GM12892 (cell line): Measurements from ENCODE around the gene NETO1.

Experiments used
- DNase-seq: peaks from one replicate; pipeline ENCODE4 v3.0.0; 2011; ENCODE audit not compliant: insufficient read length
- FAIRE-seq: peaks from 2 replicates; lab custom pipeline; 2011; peaks lifted over from hg19 to GRCh38; lab: Jason Lieb, UNC
- POLR2A ChIP-seq: IDR thresholded peaks from 2 replicates; pipeline ENCODE4 v1.6.1; 2011; ENCODE audit warnings: low read depth, low read length, control low read depth
- POLR2AphosphoS5 ChIP-seq: IDR thresholded peaks from 2 replicates; pipeline ENCODE4 v1.6.1; 2011; ENCODE audit warnings: low read depth, low read length, control low read depth
- TAF1 ChIP-seq: IDR thresholded peaks from 2 replicates; pipeline ENCODE4 v1.6.1; 2011; ENCODE audit warnings: low read depth, mild to moderate bottlenecking, control low read depth, low read length, borderline replicate concordance

The NETO1 gene

GRCh38 chr18:72868585-72869225 lies 918 bp upstream of the NETO1 start:
- DNase-seq (peak; percentile 13), FAIRE-seq (no peak)
- TF ChIP-seq POLR2A (no peak), TAF1 (no peak), POLR2AphosphoS5 (no peak)

DNA sequence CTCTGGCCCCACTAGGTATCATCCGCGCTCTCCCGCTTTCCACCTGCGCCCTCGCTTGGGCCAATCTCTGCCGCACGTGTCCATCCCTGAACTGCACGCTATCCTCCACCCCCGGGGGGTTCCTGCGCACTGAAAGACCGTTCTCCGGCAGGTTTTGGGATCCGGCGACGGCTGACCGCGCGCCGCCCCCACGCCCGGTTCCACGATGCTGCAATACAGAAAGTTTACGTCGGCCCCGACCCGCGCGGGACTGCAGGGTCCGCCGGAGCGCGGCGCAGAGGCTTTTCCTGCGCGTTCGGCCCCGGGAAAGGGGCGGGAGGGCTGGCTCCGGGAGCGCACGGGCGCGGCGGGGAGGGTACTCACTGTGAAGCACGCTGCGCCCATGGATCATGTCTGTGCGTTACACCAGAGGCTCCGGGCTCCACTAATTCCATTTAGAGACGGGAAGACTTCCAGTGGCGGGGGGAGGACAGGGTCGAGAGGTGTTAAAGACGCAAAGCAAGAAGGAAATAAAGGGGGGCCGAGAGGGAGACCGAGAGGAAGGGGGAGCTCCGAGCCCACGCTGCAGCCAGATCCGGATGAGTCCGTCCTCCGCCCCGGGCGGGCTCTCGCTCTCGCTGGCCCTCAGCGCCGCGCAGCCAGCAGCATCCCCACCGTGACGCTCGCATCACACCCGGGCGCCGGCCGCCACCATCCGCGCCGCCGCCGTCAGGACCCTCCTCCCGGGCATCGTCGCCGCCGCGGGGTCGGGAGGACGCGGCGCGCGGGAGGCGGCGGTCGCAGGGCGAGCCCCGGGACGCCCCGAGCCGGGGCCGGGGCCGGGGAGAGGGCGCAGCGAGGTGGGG lies 664 bp downstream of the NETO1 start:
- TF ChIP-seq POLR2A (no peak), TAF1 (no peak), POLR2AphosphoS5 (no peak)
- FAIRE-seq (no peak), DNase-seq (peak; percentile 13)

GRCh38 chr18:72866442-72866900 lies 1.3 kb downstream of the NETO1 start:
- DNase-seq (peak; percentile 3), FAIRE-seq (no peak)
- TF ChIP-seq POLR2A (no peak), TAF1 (no peak), POLR2AphosphoS5 (no peak)

- FAIRE-seq: no peak
- no peak for DNase-seq
These were observed 4.0 kb downstream of the NETO1 start for GRCh38 chr18:72863754-72864153.

GRCh38 chr18:72859088-72859487 lies 8.7 kb downstream of the NETO1 start:
- TF ChIP-seq POLR2A (no peak), POLR2AphosphoS5 (no peak), TAF1 (no peak)
- no peak for FAIRE-seq
- DNase-seq: no peak

More at GRCh38 chr18:72863754-72864153, 4.0 kb downstream of the NETO1 start:
- TF ChIP-seq POLR2AphosphoS5 (no peak), TAF1 (no peak), POLR2A (no peak)

DNA sequence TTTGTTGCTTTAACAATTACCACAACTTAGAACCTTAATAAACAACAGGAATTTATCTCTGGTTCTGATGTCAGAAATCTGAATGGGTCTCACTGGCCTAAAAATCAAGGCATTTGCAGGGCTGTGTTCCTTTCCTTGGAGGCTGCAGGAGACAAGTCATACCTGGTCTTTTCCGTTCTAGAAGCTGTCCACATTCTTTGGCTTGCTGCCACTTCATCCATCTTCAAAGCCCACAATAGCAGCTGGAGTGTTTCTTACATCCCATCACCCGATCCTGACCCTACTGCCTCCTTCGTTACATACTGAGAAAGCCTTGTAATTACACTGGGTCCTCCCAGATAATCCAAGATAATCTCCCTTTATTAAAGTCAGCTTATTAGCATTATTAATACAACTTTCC lies 18.1 kb downstream of the NETO1 start:
- TF ChIP-seq POLR2AphosphoS5 (no peak), POLR2A (no peak), TAF1 (no peak)
- FAIRE-seq (no peak), DNase-seq (no peak)

DNA sequence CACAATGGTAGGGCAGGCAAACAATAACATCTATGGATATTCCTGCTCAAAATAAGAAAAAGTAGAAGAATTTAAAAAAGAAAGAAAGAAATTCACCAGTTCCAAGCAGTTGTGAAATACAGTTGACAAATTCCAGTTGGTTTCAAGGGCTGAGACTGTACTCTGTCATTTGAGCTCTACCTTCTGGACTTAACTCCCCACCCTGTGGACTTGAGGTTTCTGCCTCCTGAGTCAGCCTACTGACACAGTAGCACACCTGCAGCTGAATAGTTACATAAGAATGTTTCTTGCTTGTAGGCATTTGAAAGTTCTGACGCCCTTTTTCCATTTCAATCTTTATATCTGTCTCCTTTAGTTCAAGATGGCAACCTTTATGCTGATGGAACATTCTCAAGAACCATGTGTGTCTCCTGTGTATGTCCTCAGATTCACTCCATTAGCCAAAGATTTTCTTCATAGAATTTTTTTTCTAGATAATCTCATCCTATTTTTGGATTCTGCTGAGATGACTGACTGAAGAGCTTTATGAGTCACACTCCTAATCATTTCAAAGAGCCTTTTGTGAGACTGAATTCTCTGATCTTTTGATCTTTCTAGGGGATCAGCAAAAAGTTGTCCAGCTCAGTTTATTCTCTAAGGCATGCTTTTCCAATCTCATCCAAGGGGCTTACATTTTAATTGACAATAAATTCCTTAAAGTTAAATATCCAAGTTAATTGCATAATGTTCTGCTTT lies 19.1 kb downstream of the NETO1 start:
- no peak for TF ChIP-seq POLR2A
- TF ChIP-seq TAF1: no peak
- TF ChIP-seq POLR2AphosphoS5: no peak
- no peak for FAIRE-seq
- no peak for DNase-seq

GRCh38 chr18:72847771-72848170 lies 20.0 kb downstream of the NETO1 start:
- TF ChIP-seq TAF1: no peak
- no peak for TF ChIP-seq POLR2A
- TF ChIP-seq POLR2AphosphoS5: no peak
- DNase-seq (no peak), FAIRE-seq (no peak)

DNA sequence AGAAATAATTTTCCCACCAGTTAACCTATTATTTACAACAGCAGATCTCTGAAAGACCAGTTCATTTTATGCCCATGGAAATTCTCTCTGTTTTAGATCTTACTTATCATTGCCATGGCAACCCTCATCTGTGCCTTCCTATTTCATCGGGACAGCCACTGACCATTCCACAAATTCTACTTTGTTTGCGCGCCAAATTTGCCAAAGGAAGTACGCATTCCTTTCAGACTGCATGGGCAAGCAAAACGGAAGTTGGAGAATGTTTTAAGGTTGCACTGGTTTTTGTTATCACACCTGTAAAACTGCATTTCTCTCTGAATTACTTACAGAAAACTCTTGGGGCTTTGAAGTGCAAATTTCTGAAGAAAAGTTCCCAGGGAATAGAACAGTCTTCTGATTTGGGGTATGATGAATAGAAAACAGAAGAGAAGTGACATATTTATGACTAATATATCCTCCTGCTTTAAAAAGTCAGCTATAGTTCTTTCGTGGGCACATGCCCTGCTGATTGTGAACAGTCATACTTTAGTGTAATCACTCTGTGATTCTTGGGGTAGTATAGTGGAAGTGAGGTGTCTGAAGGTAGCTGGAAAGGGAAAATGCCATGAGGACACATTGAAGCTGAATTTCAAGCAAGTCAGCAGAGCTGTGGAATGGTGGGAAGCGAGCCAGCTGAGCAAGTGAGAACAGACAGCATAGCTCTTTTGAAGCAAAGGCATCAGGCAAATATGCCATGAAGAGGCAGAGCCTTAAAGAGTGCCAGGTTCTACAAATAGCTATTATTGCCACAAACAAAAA lies 20.9 kb downstream of the NETO1 start:
- no peak for TF ChIP-seq POLR2AphosphoS5
- TF ChIP-seq POLR2A: no peak
- TF ChIP-seq TAF1: no peak
- DNase-seq (no peak), FAIRE-seq (no peak)

DNA sequence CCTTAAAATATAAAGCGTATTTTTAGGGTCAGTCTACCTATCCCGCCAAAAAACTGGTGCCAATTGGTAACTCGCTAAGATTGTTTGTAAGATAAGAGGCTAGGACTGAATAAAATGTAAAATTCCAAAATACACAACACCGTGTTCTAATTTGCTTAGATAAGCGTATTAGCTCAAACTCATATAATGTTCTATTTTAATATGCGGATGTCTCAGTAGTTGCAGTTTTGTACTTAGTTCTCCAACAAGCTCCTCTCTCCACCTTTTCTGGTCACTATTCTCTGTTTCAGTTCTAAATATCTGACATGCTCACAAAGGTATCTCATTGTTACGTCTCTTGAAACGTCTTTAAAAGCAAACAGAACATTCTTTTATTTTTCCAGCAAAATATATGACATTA lies 24.0 kb downstream of the NETO1 start:
- DNase-seq (no peak), FAIRE-seq (no peak)
- TF ChIP-seq POLR2A (no peak), TAF1 (no peak), POLR2AphosphoS5 (no peak)
